Lower leg skin (tissue), 3 donors: Measurements from ENCODE around the gene ELOB.

Source experiments
- POLR2A ChIP-seq, 2 donors: fragments of 450-650 bp; IDR thresholded peaks; one replicate each; pipeline ENCODE4 v1.6.1; 2016 to 2017; ENCODE audit warnings: antibody characterized with exemption in 2 of 2, mild to moderate bottlenecking in 1 of 2, moderate library complexity in 1 of 2
- TF ChIP-seq, protein P1 (sequence below), 3 donors: fragments of 450-650 bp; IDR thresholded peaks; one replicate each; pipeline ENCODE4 v1.5.1; 2016; ENCODE audit warnings: antibody characterized with exemption in 3 of 3, mild to moderate bottlenecking in 3 of 3, moderate library complexity in 2 of 3

- TF ChIP-seq, protein P1, sequence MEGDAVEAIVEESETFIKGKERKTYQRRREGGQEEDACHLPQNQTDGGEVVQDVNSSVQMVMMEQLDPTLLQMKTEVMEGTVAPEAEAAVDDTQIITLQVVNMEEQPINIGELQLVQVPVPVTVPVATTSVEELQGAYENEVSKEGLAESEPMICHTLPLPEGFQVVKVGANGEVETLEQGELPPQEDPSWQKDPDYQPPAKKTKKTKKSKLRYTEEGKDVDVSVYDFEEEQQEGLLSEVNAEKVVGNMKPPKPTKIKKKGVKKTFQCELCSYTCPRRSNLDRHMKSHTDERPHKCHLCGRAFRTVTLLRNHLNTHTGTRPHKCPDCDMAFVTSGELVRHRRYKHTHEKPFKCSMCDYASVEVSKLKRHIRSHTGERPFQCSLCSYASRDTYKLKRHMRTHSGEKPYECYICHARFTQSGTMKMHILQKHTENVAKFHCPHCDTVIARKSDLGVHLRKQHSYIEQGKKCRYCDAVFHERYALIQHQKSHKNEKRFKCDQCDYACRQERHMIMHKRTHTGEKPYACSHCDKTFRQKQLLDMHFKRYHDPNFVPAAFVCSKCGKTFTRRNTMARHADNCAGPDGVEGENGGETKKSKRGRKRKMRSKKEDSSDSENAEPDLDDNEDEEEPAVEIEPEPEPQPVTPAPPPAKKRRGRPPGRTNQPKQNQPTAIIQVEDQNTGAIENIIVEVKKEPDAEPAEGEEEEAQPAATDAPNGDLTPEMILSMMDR (IDR thresholded peaks at IDR 0.05): no peak
- TF ChIP-seq POLR2A (IDR thresholded peaks at IDR 0.05): no peak
Observed at GRCh38 chr16:2787406-2787805, 10.3 kb upstream of the ELOB start, which contains the start of gene PRSS33.
